ENCODE measurements around the gene ADAM33. TPM values are rescaled to one million over a fixed set of nuclear protein-coding genes. Genes with fewer than 3 reads are reported as not detected.

Gene ADAM33
- total and polyA plus RNA-seq, 2 experiments from 2014 or later = 2.8 to 6.0 TPM

DNA sequence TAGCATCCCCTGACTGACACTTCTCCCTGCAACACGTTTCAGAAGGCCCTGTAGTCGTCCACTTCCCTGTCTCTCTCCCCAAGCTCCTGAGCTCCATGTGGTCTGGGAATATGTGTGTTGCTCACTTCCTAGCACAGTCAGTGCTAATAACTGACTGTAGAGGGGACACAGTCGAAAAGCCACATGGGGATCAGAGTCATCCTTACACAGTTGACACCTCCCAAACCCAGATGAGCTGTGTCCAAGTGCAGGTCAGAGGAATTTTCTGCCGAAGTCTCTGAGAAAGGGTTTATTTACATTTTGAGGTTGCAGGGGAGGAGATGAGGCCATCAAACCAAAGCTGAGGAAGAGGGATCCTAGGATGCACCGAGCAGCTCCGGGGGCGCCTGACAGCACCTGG is 3.5 kb upstream of the ADAM33 start (continued):
- TF ChIP-seq ETS1 (IDR thresholded peaks at IDR 0.05) (no peak), ZNF331 (CRISPR knock-in tag; IDR thresholded peaks at IDR 0.05; ENCODE audit: low read depth) (no peak), CTCF (conservative IDR thresholded peaks at IDR 0.05; ENCODE audit: low read depth in 2 of 2) (no peak), CREB1 (CRISPR knock-in tag; IDR thresholded peaks at IDR 0.05; ENCODE audit: low read depth) (no peak), JUNB (IDR thresholded peaks at IDR 0.05; ENCODE audit: unreplicated experiment) (no peak)

DNA sequence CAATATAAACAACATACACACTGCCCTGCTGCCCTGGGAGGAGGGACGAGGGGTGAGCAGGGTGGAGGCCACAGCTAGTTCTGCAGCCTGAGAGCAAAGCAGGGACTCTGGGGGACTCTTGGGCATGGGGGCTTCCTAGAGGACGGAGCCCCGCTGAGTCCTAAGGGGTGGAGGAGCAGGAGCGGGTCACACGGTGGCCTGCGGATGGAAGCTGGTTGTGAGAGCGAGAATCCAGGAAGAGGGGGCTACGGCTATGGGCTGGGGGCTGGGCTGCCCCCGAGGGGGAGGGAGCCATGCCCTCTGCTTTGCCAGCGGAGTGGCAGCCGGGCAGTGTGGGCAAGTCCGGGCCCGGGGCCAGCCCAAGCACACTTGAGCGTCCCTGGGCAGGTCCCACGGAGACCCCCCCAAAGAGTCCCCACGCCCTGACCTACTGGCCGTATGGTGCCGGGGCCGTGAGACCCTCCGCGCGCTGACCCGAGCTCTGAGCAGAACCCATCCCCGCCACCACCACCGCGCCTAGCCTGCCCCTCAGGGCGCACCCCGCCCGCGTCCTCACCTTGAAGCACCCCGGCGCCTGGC is 369 bp downstream of the ADAM33 start:
- H3K79me2 ChIP-seq (replicated peaks; ENCODE audit: insufficient read depth) = no peaks in the 10 kb centered on the region
- no peaks in the 10 kb centered on the region for H4K20me1 ChIP-seq (replicated peaks; ENCODE audit: insufficient read depth)
- H3K36me3 ChIP-seq (ENCODE audit: insufficient read depth) = no peaks in the 10 kb centered on the region
- Mint-ChIP-seq H3K9me3 (no peaks in the 10 kb centered on the region), H3K36me3 (ENCODE audit: low read depth) (no peaks in the 10 kb centered on the region), H3K27me3 (ENCODE audit: insufficient read depth, low read depth, poor library complexity) (peaks cover 32% of the 10 kb centered on the region), H3K4me1 (peaks cover 37% of the 10 kb centered on the region), H3K27ac (no peak overlapping the region), H3K4me3 (peak overlapping the region; percentile 69)
- peaks cover 20% of the 10 kb centered on the region for H3K4me1 ChIP-seq (ENCODE audit: insufficient read depth)
- peak overlapping the region; percentile 90 for H3K4me2 ChIP-seq
- H3K27ac ChIP-seq (ENCODE audit: low read depth) = no peak overlapping the region
- H2AFZ ChIP-seq = peak overlapping the region; percentile 80; the same call in 1 of the 2 replicates
- DNase-seq (ENCODE audit: low spot score) (no peak), ATAC-seq (peak; percentile 5)
- H3K27me3 ChIP-seq (ENCODE audit: insufficient read depth) = peaks cover 33% of the 10 kb centered on the region
- 0 out of 2 replicates have a peak, but pooled peaks cover 3% of the 10 kb centered on the region for H3F3A ChIP-seq (replicated peaks; ENCODE audit: low read depth)
- H3K4me3 ChIP-seq = peak overlapping the region; percentile 74
- no peaks in the 10 kb centered on the region for H3K9me2 ChIP-seq (ENCODE audit: insufficient read depth)
- no peak for TF ChIP-seq JUNB (IDR thresholded peaks at IDR 0.05; ENCODE audit: unreplicated experiment)
- TF ChIP-seq POLR2AphosphoS5 (IDR thresholded peaks at IDR 0.05; ENCODE audit: low read depth) = no peak; the same call in 1 of the 2 replicates
- TF ChIP-seq, protein P1, sequence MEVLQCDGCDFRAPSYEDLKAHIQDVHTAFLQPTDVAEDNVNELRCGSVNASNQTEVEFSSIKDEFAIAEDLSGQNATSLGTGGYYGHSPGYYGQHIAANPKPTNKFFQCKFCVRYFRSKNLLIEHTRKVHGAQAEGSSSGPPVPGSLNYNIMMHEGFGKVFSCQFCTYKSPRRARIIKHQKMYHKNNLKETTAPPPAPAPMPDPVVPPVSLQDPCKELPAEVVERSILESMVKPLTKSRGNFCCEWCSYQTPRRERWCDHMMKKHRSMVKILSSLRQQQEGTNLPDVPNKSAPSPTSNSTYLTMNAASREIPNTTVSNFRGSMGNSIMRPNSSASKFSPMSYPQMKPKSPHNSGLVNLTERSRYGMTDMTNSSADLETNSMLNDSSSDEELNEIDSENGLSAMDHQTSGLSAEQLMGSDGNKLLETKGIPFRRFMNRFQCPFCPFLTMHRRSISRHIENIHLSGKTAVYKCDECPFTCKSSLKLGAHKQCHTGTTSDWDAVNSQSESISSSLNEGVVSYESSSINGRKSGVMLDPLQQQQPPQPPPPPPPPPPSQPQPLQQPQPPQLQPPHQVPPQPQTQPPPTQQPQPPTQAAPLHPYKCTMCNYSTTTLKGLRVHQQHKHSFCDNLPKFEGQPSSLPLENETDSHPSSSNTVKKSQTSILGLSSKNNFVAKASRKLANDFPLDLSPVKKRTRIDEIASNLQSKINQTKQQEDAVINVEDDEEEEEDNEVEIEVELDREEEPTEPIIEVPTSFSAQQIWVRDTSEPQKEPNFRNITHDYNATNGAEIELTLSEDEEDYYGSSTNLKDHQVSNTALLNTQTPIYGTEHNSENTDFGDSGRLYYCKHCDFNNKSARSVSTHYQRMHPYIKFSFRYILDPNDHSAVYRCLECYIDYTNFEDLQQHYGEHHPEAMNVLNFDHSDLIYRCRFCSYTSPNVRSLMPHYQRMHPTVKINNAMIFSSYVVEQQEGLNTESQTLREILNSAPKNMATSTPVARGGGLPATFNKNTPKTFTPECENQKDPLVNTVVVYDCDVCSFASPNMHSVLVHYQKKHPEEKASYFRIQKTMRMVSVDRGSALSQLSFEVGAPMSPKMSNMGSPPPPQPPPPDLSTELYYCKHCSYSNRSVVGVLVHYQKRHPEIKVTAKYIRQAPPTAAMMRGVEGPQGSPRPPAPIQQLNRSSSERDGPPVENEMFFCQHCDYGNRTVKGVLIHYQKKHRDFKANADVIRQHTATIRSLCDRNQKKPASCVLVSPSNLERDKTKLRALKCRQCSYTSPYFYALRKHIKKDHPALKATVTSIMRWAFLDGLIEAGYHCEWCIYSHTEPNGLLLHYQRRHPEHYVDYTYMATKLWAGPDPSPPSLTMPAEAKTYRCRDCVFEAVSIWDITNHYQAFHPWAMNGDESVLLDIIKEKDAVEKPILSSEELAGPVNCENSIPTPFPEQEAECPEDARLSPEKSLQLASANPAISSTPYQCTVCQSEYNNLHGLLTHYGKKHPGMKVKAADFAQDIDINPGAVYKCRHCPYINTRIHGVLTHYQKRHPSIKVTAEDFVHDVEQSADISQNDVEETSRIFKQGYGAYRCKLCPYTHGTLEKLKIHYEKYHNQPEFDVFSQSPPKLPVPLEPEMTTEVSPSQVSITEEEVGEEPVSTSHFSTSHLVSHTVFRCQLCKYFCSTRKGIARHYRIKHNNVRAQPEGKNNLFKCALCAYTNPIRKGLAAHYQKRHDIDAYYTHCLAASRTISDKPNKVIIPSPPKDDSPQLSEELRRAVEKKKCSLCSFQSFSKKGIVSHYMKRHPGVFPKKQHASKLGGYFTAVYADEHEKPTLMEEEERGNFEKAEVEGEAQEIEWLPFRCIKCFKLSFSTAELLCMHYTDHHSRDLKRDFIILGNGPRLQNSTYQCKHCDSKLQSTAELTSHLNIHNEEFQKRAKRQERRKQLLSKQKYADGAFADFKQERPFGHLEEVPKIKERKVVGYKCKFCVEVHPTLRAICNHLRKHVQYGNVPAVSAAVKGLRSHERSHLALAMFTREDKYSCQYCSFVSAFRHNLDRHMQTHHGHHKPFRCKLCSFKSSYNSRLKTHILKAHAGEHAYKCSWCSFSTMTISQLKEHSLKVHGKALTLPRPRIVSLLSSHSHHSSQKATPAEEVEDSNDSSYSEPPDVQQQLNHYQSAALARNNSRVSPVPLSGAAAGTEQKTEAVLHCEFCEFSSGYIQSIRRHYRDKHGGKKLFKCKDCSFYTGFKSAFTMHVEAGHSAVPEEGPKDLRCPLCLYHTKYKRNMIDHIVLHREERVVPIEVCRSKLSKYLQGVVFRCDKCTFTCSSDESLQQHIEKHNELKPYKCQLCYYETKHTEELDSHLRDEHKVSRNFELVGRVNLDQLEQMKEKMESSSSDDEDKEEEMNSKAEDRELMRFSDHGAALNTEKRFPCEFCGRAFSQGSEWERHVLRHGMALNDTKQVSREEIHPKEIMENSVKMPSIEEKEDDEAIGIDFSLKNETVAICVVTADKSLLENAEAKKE (CRISPR knock-in tag; IDR thresholded peaks at IDR 0.05) = no peak
- no peak for TF ChIP-seq ZNF331 (CRISPR knock-in tag; IDR thresholded peaks at IDR 0.05; ENCODE audit: low read depth)
- TF ChIP-seq REST (IDR thresholded peaks at IDR 0.05; ENCODE audit: unreplicated experiment) = no peak
- no peak for TF ChIP-seq CTCF (conservative IDR thresholded peaks at IDR 0.05; ENCODE audit: low read depth in 2 of 2)
- TF ChIP-seq NANOG (IDR thresholded peaks at IDR 0.05; ENCODE audit: borderline replicate concordance) = no peak
